ENCODE data around the gene DEAF1.
A peak's percentile ranks its signal among the peaks of the same experiment; 100 is the strongest.

DEAF1 gene

DNA sequence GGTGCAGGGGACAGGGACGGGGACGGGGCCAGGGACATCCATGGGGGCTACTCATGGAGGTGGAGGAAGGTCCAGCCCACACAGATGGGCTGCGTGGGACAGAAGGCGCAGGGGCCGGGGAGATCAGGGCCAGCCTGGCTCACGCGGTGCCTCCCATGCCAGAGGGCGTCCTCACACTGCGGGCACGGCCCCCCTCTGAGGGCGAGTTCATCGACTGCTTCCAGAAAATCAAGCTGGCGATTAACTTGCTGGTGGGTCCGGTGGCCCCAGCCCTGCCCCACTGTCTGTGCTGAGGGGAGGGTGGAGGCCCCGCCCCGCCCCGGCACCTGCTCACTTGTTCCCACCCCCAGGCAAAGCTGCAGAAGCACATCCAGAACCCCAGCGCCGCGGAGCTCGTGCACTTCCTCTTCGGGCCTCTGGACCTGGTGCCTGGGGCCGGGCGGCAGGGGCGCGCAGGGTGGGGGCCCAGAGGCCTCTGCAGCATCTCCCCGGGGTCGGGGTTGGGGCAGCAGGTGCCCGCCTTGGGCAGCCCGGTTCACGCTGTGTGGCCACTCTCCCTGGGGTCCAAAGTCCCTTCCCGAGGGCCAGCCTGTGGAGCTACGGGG lies 26.8 kb upstream of the DEAF1 start:
- DNase-seq = peak; percentile 45 to 51

- DNase-seq = no peak
These were observed 26.3 kb upstream of the DEAF1 start for GRCh38 chr11:721247-721740.

DNA sequence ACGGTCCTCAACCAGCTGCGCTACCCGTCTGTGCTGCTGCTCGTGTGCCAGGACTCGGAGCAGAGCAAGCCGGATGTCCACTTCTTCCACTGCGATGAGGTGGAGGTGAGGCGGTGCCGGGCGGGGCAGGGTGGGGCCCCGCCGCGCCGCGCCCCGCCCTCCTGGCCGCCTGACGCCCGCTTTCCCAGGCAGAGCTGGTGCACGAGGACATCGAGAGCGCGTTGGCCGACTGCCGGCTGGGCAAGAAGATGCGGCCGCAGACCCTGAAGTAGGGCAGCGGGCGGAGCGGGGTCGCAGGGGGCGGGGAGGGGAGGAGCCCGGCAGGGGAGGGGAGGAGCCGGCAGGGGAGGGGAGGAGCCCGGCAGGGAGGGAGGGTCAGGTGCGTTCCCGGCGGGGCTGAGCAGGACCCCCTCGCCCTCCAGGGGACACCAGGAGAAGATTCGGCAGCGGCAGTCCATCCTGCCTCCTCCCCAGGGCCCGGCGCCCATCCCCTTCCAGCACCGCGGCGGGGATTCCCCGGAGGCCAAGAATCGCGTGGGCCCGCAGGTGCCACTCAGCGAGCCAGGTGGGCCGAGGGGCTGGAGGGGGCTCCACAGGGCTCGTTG lies 25.7 kb upstream of the DEAF1 start:
- DNase-seq = peak; percentile 42 to 47

GRCh38 chr11:720017-720641 lies 25.1 kb upstream of the DEAF1 start:
- DNase-seq = no peak

GRCh38 chr11:719214-720016 lies 24.4 kb upstream of the DEAF1 start:
- DNase-seq = no peak

- DNase-seq = no peak
These were observed 19.4 kb upstream of the DEAF1 start for GRCh38 chr11:714436-714835.

DNA sequence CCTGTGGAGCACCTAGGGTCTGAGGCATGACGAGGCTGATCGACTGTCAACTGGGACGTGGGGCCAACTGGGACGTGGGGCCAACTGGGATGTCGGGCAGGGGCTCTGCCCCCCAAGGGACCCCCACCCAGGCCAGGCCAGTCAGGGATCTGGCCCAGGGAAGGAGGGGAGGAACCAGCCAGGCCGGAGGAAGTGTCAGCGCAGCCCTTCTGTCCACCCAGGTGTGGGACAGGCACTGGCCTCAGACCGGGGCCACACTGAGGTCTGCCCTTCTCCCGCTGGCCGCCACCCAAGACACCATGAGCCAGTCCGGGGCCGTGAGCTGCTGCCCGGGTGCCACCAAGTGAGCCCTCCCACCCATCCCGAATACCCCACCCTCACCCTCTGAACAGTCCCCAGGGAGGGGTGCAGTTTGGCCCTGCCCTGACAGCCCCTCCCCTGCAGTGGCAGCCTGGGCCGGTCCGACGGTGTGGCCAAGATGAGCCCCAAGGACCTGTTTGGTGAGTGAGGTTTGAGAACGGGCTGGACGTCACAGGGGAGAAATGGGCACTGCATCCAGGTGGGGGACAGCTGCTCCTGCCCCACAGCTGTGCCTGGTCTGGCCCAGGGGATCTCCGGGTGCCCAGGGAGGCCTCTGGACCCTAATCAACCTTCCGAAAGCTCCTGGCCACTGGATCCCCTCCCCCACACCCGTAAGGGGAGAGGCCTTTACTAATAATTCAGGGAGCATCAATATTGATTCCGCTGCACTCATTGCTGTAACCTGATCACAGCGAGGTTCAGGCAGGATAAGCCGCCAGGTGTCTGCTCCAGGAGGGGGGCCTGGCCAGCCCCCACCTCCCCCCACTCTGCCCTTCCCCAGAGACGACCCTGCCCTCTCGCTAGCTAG lies 14.3 kb upstream of the DEAF1 start:
- DNase-seq = no peak

- no peak for DNase-seq
These were observed 13.5 kb upstream of the DEAF1 start for GRCh38 chr11:708511-708910.

- DNase-seq = no peak
These were observed 12.9 kb upstream of the DEAF1 start for GRCh38 chr11:707817-708420.

DNA sequence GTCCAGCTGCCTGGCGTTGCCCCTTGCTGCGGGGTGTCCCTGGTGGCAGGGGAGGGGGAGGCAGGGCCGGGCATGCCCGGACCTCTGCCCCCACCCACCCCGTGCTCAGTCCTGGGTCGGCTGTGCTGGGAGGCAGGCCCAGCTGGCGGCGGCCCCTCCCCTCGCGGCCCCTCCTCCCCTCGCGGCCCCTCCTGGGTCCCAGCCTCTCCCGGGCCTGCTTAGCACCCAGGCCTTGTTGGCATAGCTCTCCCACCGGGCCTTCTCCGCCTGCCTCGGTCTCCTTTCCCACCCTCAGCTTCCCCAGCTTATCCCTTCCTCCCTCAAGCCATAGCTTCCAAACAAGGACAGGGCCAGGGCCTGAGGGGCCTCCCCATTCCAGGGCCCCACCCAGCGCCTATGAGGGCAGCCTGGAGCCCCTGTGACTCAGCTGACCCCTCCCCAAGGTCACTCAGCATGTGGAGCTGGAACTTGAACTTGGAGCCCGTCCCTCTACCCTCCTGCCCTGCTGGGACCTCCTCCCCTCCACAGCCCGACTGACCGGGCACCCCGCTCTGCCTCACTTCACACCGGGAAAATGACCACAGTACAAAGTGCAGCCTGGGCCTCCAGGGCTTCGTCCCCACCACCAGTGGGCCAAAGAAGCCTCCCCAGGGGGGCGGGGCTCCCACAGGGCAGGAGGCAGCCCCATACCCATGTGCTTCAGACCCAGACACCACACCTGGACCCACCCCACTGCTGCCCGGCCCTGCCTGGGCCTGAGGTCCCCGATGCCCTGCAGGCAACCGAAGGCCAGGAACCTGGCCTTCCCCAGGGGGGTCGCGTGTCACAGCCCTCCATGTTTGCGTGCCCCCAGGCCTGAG lies 12.2 kb upstream of the DEAF1 start:
- no peak for DNase-seq

GRCh38 chr11:706439-706956 lies 11.5 kb upstream of the DEAF1 start:
- DNase-seq = no peak

GRCh38 chr11:705646-706438 lies 10.8 kb upstream of the DEAF1 start, which contains the start of gene EPS8L2:
EPS8L2 (plus strand) TSS chr11:706231; CDS start chr11:709408, 3,177 bp downstream.
- no peak for DNase-seq

DNA sequence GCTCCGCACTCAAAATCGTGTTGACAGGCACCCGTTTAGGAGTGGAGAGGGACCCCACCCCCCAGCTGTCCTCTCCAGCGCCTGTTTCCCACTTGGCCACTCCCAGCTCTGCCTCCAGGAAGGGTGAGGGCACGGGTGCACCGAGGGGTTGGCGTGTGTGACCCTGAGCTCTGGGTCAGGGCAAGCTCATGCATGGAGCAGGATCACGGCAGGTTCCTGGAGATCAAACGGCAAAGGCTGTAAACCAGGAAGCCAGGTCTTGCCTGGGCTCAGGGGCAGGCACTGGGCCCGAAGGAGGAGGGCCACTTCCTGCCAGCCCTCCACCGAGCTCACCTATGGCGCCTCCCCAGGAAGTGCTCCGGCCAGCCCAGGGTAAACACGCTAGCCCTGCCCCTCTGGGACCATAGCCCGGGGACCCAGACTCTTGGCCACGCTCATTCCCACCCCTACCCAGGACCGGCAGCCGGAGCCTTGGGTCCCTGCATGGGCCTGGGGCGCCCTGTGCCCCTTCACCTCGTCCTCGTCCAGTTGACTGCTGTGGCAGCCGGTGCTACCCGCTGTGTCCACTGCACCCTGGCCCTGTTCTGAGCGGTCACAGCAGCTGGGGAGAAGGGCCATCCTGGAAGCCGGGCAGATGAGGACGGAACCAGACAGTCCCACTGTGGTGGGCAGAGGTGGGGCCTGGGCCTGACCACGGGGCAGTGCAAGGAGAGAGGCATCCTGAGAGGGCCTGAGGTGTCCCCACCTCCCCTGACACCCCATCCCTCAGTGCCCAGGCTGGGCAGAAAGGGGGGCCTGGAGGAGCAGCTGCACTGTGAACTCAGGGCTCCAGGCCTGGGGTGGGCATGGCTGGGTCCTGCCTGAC lies 10.0 kb upstream of the DEAF1 start:
- no peak for DNase-seq

GRCh38 chr11:704228-704674 lies 9.2 kb upstream of the DEAF1 start:
- no peak for DNase-seq

GRCh38 chr11:703506-703905 lies 8.5 kb upstream of the DEAF1 start:
- no peak for DNase-seq

GRCh38 chr11:702462-703461 lies 7.7 kb upstream of the DEAF1 start:
- no peak for DNase-seq

- DNase-seq = no peak
These were observed 6.9 kb upstream of the DEAF1 start for GRCh38 chr11:701741-702461.
